ENCODE measurements around the gene NEURL1. TPM values are rescaled to one million over a fixed set of nuclear protein-coding genes. Genes with fewer than 3 reads are reported as not detected.

NEURL1 gene
- total RNA-seq, 1 donor from 2014 or later: 12.0 TPM

GRCh38 chr10:103610083-103610472 lies 116.6 kb downstream of the NEURL1 start:
- Histone ChIP-seq H3K27me3 (ENCODE audit: control insufficient read depth in 3 of 3, insufficient read depth in 3 of 3, low read length in 3 of 3) (no peaks in the 10 kb centered on the region), H3K9me3 (ENCODE audit: control insufficient read depth in 3 of 3, low read length in 3 of 3) (no peaks in the 10 kb centered on the region), H3K4me1 (ENCODE audit: control insufficient read depth in 3 of 3, insufficient read depth in 3 of 3, low read length in 3 of 3) (peaks cover 51 to 64% (median 56%) of the 10 kb centered on the region in 3 donors), H3K4me3 (ENCODE audit: low read length in 3 of 3) (no peak overlapping the region), H3K27ac (ENCODE audit: low read depth, low read length) (no peak overlapping the region), H3K36me3 (ENCODE audit: control insufficient read depth in 3 of 3, insufficient read depth in 3 of 3, low read length in 3 of 3) (peaks cover 21 to 33% (median 27%) of the 10 kb centered on the region in 3 donors), H3K9ac (ENCODE audit: low read depth in 1 of 3, low read length in 3 of 3) (no peak overlapping the region)

- H3K4me3 ChIP-seq (ENCODE audit: low read length in 3 of 3): no peak overlapping the region
These were observed 117.5 kb downstream of the NEURL1 start for GRCh38 chr10:103610921-103611511.

GRCh38 chr10:103612462-103613365 lies 119.2 kb downstream of the NEURL1 start:
- H3K36me3 ChIP-seq (ENCODE audit: control insufficient read depth in 3 of 3, insufficient read depth in 3 of 3, low read length in 3 of 3): peaks cover 23 to 31% (median 27%) of the 10 kb centered on the region in 3 donors
- H3K9ac ChIP-seq (ENCODE audit: low read depth in 1 of 3, low read length in 3 of 3): peak overlapping the region in 1 of 3 donors; percentile 16
- no peak overlapping the region for H3K27ac ChIP-seq (ENCODE audit: low read depth, low read length)
- H3K4me1 ChIP-seq (ENCODE audit: control insufficient read depth in 3 of 3, insufficient read depth in 3 of 3, low read length in 3 of 3): peaks cover 71 to 84% (median 75%) of the 10 kb centered on the region in 3 donors
- peak overlapping the region in 1 of 3 donors; percentile 22 for H3K4me3 ChIP-seq (ENCODE audit: low read length in 3 of 3)
- H3K9me3 ChIP-seq (ENCODE audit: control insufficient read depth in 3 of 3, low read length in 3 of 3): no peaks in the 10 kb centered on the region
- no peaks in the 10 kb centered on the region for H3K27me3 ChIP-seq (ENCODE audit: control insufficient read depth in 3 of 3, insufficient read depth in 3 of 3, low read length in 3 of 3)

More at GRCh38 chr10:103610921-103611511, 117.5 kb downstream of the NEURL1 start:
- peaks cover 17 to 27% (median 27%) of the 10 kb centered on the region in 3 donors for H3K36me3 ChIP-seq (ENCODE audit: control insufficient read depth in 3 of 3, insufficient read depth in 3 of 3, low read length in 3 of 3)
- H3K4me1 ChIP-seq (ENCODE audit: control insufficient read depth in 3 of 3, insufficient read depth in 3 of 3, low read length in 3 of 3): peaks cover 54 to 67% (median 58%) of the 10 kb centered on the region in 3 donors
- no peaks in the 10 kb centered on the region for H3K27me3 ChIP-seq (ENCODE audit: control insufficient read depth in 3 of 3, insufficient read depth in 3 of 3, low read length in 3 of 3)
- H3K9me3 ChIP-seq (ENCODE audit: control insufficient read depth in 3 of 3, low read length in 3 of 3): no peaks in the 10 kb centered on the region
- peak overlapping the region in 2 of 3 donors; percentile 0 to 20 for H3K9ac ChIP-seq (ENCODE audit: low read depth in 1 of 3, low read length in 3 of 3)
- H3K27ac ChIP-seq (ENCODE audit: low read depth, low read length): peak overlapping the region; percentile 42

- no peaks in the 10 kb centered on the region for H3K9me3 ChIP-seq (ENCODE audit: control insufficient read depth in 3 of 3, low read length in 3 of 3)
- peaks cover 80 to 93% (median 84%) of the 10 kb centered on the region in 3 donors for H3K4me1 ChIP-seq (ENCODE audit: control insufficient read depth in 3 of 3, insufficient read depth in 3 of 3, low read length in 3 of 3)
- no peaks in the 10 kb centered on the region for H3K27me3 ChIP-seq (ENCODE audit: control insufficient read depth in 3 of 3, insufficient read depth in 3 of 3, low read length in 3 of 3)
- H3K27ac ChIP-seq (ENCODE audit: low read depth, low read length): no peak overlapping the region
- no peak overlapping the region for H3K4me3 ChIP-seq (ENCODE audit: low read length in 3 of 3)
- peak overlapping the region in 1 of 3 donors; percentile 5 for H3K9ac ChIP-seq (ENCODE audit: low read depth in 1 of 3, low read length in 3 of 3)
- peaks cover 23 to 31% (median 27%) of the 10 kb centered on the region in 3 donors for H3K36me3 ChIP-seq (ENCODE audit: control insufficient read depth in 3 of 3, insufficient read depth in 3 of 3, low read length in 3 of 3)
These were observed 120.1 kb downstream of the NEURL1 start for GRCh38 chr10:103613616-103614015.

GRCh38 chr10:103614306-103615158 lies 121.0 kb downstream of the NEURL1 start:
- Histone ChIP-seq H3K9me3 (ENCODE audit: control insufficient read depth in 3 of 3, low read length in 3 of 3) (no peaks in the 10 kb centered on the region), H3K36me3 (ENCODE audit: control insufficient read depth in 3 of 3, insufficient read depth in 3 of 3, low read length in 3 of 3) (peaks cover 20 to 26% (median 20%) of the 10 kb centered on the region in 3 donors), H3K9ac (ENCODE audit: low read depth in 1 of 3, low read length in 3 of 3) (peak overlapping the region in 2 of 3 donors; percentile 7 to 33), H3K27me3 (ENCODE audit: control insufficient read depth in 3 of 3, insufficient read depth in 3 of 3, low read length in 3 of 3) (no peaks in the 10 kb centered on the region), H3K4me1 (ENCODE audit: control insufficient read depth in 3 of 3, insufficient read depth in 3 of 3, low read length in 3 of 3) (peaks cover 90 to 99% (median 93%) of the 10 kb centered on the region in 3 donors), H3K27ac (ENCODE audit: low read depth, low read length) (peak overlapping the region; percentile 57), H3K4me3 (ENCODE audit: low read length in 3 of 3) (peak overlapping the region in 1 of 3 donors; percentile 13)

GRCh38 chr10:103616705-103617601 lies 123.4 kb downstream of the NEURL1 start:
- H3K27me3 ChIP-seq (ENCODE audit: control insufficient read depth in 3 of 3, insufficient read depth in 3 of 3, low read length in 3 of 3): no peaks in the 10 kb centered on the region
- peaks cover 22 to 24% (median 23%) of the 10 kb centered on the region in 3 donors for H3K36me3 ChIP-seq (ENCODE audit: control insufficient read depth in 3 of 3, insufficient read depth in 3 of 3, low read length in 3 of 3)
- H3K9me3 ChIP-seq (ENCODE audit: control insufficient read depth in 3 of 3, low read length in 3 of 3): no peaks in the 10 kb centered on the region
- H3K27ac ChIP-seq (ENCODE audit: low read depth, low read length): peak overlapping the region; percentile 57
- peak overlapping the region in 2 of 3 donors; percentile 15 to 41 for H3K4me3 ChIP-seq (ENCODE audit: low read length in 3 of 3)
- peak overlapping the region in 2 of 3 donors; percentile 40 to 68 for H3K9ac ChIP-seq (ENCODE audit: low read depth in 1 of 3, low read length in 3 of 3)
- H3K4me1 ChIP-seq (ENCODE audit: control insufficient read depth in 3 of 3, insufficient read depth in 3 of 3, low read length in 3 of 3): peaks cover 99% of the 10 kb centered on the region in 3 donors

- Histone ChIP-seq H3K4me3 (ENCODE audit: low read length in 3 of 3) (no peak overlapping the region), H3K27ac (ENCODE audit: low read depth, low read length) (peak overlapping the region; percentile 57), H3K9me3 (ENCODE audit: control insufficient read depth in 3 of 3, low read length in 3 of 3) (no peaks in the 10 kb centered on the region), H3K27me3 (ENCODE audit: control insufficient read depth in 3 of 3, insufficient read depth in 3 of 3, low read length in 3 of 3) (no peaks in the 10 kb centered on the region), H3K9ac (ENCODE audit: low read depth in 1 of 3, low read length in 3 of 3) (peak overlapping the region in 2 of 3 donors; percentile 51 to 68), H3K36me3 (ENCODE audit: control insufficient read depth in 3 of 3, insufficient read depth in 3 of 3, low read length in 3 of 3) (peaks cover 19 to 26% (median 22%) of the 10 kb centered on the region in 3 donors), H3K4me1 (ENCODE audit: control insufficient read depth in 3 of 3, insufficient read depth in 3 of 3, low read length in 3 of 3) (peaks cover 95 to 99% (median 98%) of the 10 kb centered on the region in 3 donors)
These were observed 124.3 kb downstream of the NEURL1 start for GRCh38 chr10:103617602-103618385.

- no peak overlapping the region for H3K4me3 ChIP-seq (ENCODE audit: low read length in 3 of 3)
- no peaks in the 10 kb centered on the region for H3K27me3 ChIP-seq (ENCODE audit: control insufficient read depth in 3 of 3, insufficient read depth in 3 of 3, low read length in 3 of 3)
- peaks cover 88 to 97% (median 89%) of the 10 kb centered on the region in 3 donors for H3K4me1 ChIP-seq (ENCODE audit: control insufficient read depth in 3 of 3, insufficient read depth in 3 of 3, low read length in 3 of 3)
- H3K27ac ChIP-seq (ENCODE audit: low read depth, low read length): peak overlapping the region; percentile 56
- no peaks in the 10 kb centered on the region for H3K9me3 ChIP-seq (ENCODE audit: control insufficient read depth in 3 of 3, low read length in 3 of 3)
- peak overlapping the region in 2 of 3 donors; percentile 51 to 68 for H3K9ac ChIP-seq (ENCODE audit: low read depth in 1 of 3, low read length in 3 of 3)
- H3K36me3 ChIP-seq (ENCODE audit: control insufficient read depth in 3 of 3, insufficient read depth in 3 of 3, low read length in 3 of 3): peaks cover 16 to 27% (median 18%) of the 10 kb centered on the region in 3 donors
These were observed 125.3 kb downstream of the NEURL1 start for GRCh38 chr10:103618575-103619423.

Data from skeletal muscle tissue (tissue), 4 donors.